Endothelial cell (in vitro differentiated cells): Measurements from ENCODE around the gene RHOT1. TPM values are rescaled to one million over a fixed set of nuclear protein-coding genes. Genes with fewer than 3 reads are reported as not detected.

Experiments used
- DNase-seq: peaks from one replicate; pipeline ENCODE4 v3.0.0; 2021; ENCODE audit warnings: low spot score
- H3K27ac Mint-ChIP-seq: one replicate; pipeline ENCODE4 v1.8.0; 2021; ENCODE audit warnings: mixed read lengths, inconsistent platforms; ENCODE audit not compliant: unreplicated experiment
- H3K27me3 Mint-ChIP-seq: one replicate; pipeline ENCODE4 v1.8.0; 2021; ENCODE audit warnings: mild to moderate bottlenecking, moderate library complexity, mixed read lengths, inconsistent platforms; ENCODE audit not compliant: unreplicated experiment
- H3K36me3 Mint-ChIP-seq: one replicate; pipeline ENCODE4 v1.8.0; 2021; ENCODE audit warnings: mild to moderate bottlenecking, low read depth, mixed read lengths, inconsistent platforms; ENCODE audit not compliant: unreplicated experiment
- H3K4me1 Mint-ChIP-seq: one replicate; pipeline ENCODE4 v1.8.0; 2021; ENCODE audit warnings: mild to moderate bottlenecking, mixed read lengths, inconsistent platforms; ENCODE audit not compliant: unreplicated experiment
- H3K4me3 Mint-ChIP-seq: one replicate; pipeline ENCODE4 v1.8.0; 2021; ENCODE audit warnings: mild to moderate bottlenecking, mixed read lengths, inconsistent platforms; ENCODE audit not compliant: unreplicated experiment
- H3K9me3 Mint-ChIP-seq: one replicate; pipeline ENCODE4 v1.8.0; 2021; ENCODE audit warnings: mixed read lengths, inconsistent platforms; ENCODE audit not compliant: unreplicated experiment
- CTCF ChIP-seq: fragments of 200-600 bp; sonication (generic); IDR thresholded peaks from one replicate; pipeline ENCODE4 v1.5.0; 2021; ENCODE audit warnings: antibody characterized with exemption; ENCODE audit not compliant: unreplicated experiment
- total RNA-seq: library from RNA; stranded (reverse); fragmentation: NEBNext Ultra II Directional; extraction: Animal tissue kit (Norgen Biotek cat#: 25700); gene quantifications from one replicate; pipeline ENCODE4 v1.2.1, GENCODE V29; 2021; ENCODE audit not compliant: unreplicated experiment

RHOT1 gene
- total RNA-seq, 1 donor from 2014 or later: 21.4 TPM

DNA sequence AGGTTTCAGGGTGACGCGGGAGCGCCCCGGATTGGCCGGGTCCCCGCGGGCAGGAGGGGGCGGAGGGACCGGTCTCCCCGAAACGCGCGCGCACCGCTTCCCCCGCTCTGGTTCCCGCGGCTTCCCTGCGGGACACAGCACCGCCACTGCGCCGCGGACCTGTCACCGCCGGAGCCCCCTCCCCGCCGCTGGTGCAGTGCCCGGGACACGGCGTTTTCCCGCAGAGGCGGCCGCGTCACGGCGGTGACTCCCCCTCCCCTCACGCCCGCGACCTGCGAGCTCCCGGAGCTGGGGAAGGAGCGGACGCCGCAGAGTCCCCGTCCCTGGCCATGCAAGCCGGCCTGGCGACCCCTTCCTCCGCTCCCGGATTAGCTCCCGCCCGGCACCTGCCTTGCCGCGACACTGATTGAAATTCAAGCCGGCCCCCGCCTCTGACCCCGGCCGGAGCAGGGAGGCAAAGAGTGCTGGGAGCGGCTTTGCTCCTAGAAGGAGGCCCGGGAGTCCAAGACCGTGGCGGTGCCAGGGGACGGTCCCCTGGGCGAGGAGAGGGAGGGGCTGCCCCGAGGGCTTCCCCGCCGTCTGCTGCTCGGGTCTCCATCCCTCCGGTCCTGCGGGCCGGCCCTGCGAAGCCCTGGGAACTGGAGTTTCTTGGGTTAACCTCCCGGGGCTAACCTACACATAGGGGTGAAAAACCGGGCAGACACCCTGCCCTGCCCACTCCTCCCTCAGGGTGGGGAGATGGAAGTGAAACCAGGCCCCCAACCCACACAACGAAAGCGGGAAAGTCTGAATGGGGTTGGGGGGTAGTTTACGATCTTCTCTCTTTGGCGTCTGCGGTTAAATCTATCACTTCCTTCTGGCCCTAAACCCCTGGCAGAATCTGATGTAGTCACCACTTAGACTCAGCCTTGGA is 124.3 kb downstream of the RHOT1 start:
- peaks cover 5% of the 10 kb centered on the region for H3K36me3 Mint-ChIP-seq
- no peak for DNase-seq
- H3K9me3 Mint-ChIP-seq: no peaks in the 10 kb centered on the region
- H3K27me3 Mint-ChIP-seq: peaks cover 17% of the 10 kb centered on the region
- no peak overlapping the region for H3K27ac Mint-ChIP-seq
- no peak for TF ChIP-seq CTCF
- H3K4me3 Mint-ChIP-seq: peak overlapping the region; percentile 90
- peaks cover 21% of the 10 kb centered on the region for H3K4me1 Mint-ChIP-seq

DNA sequence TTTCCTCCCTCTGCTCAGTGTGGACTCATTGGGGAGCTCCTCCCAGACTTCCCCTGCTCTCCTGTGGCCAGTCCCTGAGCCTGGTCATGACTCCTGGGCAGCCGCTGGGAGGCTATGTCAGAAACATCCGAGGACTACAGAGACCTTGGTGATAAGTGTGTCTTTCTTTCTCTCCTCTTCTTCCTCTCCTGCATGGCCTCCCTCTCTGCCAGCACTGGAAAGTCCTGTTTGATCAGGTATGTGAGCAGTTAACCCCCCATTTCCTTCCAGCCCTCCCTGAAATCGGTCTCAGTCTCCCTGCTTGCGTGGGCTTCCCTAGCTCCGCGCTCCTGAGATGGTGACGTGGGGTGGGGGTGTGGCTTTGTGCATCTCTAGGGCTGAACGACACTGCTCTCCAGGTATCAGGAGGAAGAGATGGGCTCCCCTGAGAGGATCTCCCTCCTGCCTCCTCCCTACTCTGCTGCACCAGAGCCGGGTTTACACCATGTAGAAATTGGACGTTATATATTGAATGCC is 125.4 kb downstream of the RHOT1 start:
- no peak overlapping the region for H3K27ac Mint-ChIP-seq
- peak overlapping the region; percentile 48 for H3K4me3 Mint-ChIP-seq
- H3K36me3 Mint-ChIP-seq: peaks cover 5% of the 10 kb centered on the region
- TF ChIP-seq CTCF: no peak
- DNase-seq: no peak
- H3K4me1 Mint-ChIP-seq: peaks cover 21% of the 10 kb centered on the region
- no peaks in the 10 kb centered on the region for H3K9me3 Mint-ChIP-seq
- peaks cover 17% of the 10 kb centered on the region for H3K27me3 Mint-ChIP-seq

- Mint-ChIP-seq H3K9me3 (no peaks in the 10 kb centered on the region), H3K4me1 (peaks cover 21% of the 10 kb centered on the region), H3K4me3 (no peak overlapping the region), H3K27ac (no peak overlapping the region), H3K27me3 (peaks cover 14% of the 10 kb centered on the region), H3K36me3 (peaks cover 5% of the 10 kb centered on the region)
- no peak for TF ChIP-seq CTCF
- DNase-seq: no peak
These were observed 126.5 kb downstream of the RHOT1 start for GRCh38 chr17:32268734-32269288.

GRCh38 chr17:32269377-32269776 is 127.1 kb downstream of the RHOT1 start:
- peaks cover 3% of the 10 kb centered on the region for H3K36me3 Mint-ChIP-seq
- H3K4me1 Mint-ChIP-seq: peaks cover 18% of the 10 kb centered on the region
- H3K27ac Mint-ChIP-seq: no peak overlapping the region
- H3K4me3 Mint-ChIP-seq: no peak overlapping the region
- no peak for TF ChIP-seq CTCF
- peaks cover 12% of the 10 kb centered on the region for H3K27me3 Mint-ChIP-seq
- no peak for DNase-seq
- no peaks in the 10 kb centered on the region for H3K9me3 Mint-ChIP-seq

DNA sequence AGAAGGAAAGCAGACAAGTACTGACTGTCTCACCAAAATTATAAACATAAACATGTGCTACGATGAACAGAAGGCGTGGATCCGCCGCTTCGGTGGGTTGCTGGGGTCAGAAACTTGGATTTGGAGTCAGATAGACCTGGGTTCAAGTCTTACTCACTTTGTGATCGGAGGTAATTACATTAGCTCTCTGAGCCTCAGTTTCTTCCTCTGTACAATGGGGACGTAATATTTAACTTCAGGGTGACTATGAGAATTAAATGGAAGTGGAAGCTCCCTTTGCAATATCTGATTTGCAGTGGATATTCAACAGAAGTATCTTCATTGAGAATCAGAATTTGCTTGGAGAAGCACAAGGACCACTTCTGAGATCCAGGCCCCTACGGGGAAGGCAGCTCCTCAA is 129.5 kb downstream of the RHOT1 start:
- Mint-ChIP-seq H3K27me3 (peaks cover 10% of the 10 kb centered on the region), H3K27ac (no peak overlapping the region), H3K4me1 (peaks cover 8% of the 10 kb centered on the region), H3K4me3 (no peak overlapping the region), H3K36me3 (no peaks in the 10 kb centered on the region), H3K9me3 (no peaks in the 10 kb centered on the region)
- no peak for TF ChIP-seq CTCF
- no peak for DNase-seq
